Measurements from ENCODE around the gene EPS15. TPM values are rescaled to one million over a fixed set of nuclear protein-coding genes. Genes with fewer than 3 reads are reported as not detected.

EPS15 gene
- polyA plus RNA-seq, 3 donors from 2014 or later = 28.9 to 49.4 (median 34.9) TPM

GRCh38 chr1:51305371-51305823 is 213.7 kb downstream of the EPS15 start:
- Mint-ChIP-seq H3K4me3 (no peak overlapping the region), H3K27me3 (ENCODE audit: low read depth in 3 of 3) (peaks cover 3 to 7% (median 4%) of the 10 kb centered on the region in 3 donors), H3K36me3 (peaks cover 0 to 3% (median 0%) of the 10 kb centered on the region in 3 donors), H3K27ac (no peak overlapping the region), H3K9me3 (no peaks in the 10 kb centered on the region), H3K4me1 (no peaks in the 10 kb centered on the region)
- no peak for DNase-seq

- H3K27me3 Mint-ChIP-seq (ENCODE audit: low read depth in 3 of 3) = peaks cover 2 to 5% (median 3%) of the 10 kb centered on the region in 3 donors
- H3K4me1 Mint-ChIP-seq = no peaks in the 10 kb centered on the region
- no peak for DNase-seq
- no peak overlapping the region for H3K27ac Mint-ChIP-seq
- no peaks in the 10 kb centered on the region for H3K9me3 Mint-ChIP-seq
- H3K36me3 Mint-ChIP-seq = peaks cover 0 to 3% (median 0%) of the 10 kb centered on the region in 3 donors
- no peak overlapping the region for H3K4me3 Mint-ChIP-seq
These were observed 214.7 kb downstream of the EPS15 start for GRCh38 chr1:51304360-51304759.

Other genes starting within 250 kb of the EPS15 start
- not detected for gene TTC39A, start 188.7 kb downstream of the EPS15 start, polyA plus RNA-seq
- gene OSBPL9, start 97.8 kb upstream of the EPS15 start, polyA plus RNA-seq = 10 to 100 TPM; 26.1 to 38.5 (median 38.2) TPM

Measured in immature natural killer cell (primary cell).